OCI-LY1 (cell line): ENCODE measurements around the gene SEMA3F.

Experiments used
- EZH2 ChIP-seq: fragments of 200-600 bp; sonication (generic), shearing (Covaris generic); IDR thresholded peaks from 2 replicates; pipeline ENCODE4 v1.8.0; 2017; ENCODE audit warnings: borderline replicate concordance, mixed run types, mild to moderate bottlenecking, antibody characterized with exemption, low read length, moderate library complexity, mixed read lengths
- TF ChIP-seq, protein P1 (sequence below): fragments of 200-600 bp; sonication (generic), shearing (Covaris generic); IDR thresholded peaks from 2 replicates; pipeline ENCODE4 v1.5.1; 2017; ENCODE audit warnings: mild to moderate bottlenecking, antibody characterized with exemption, low read length, moderate library complexity, mixed read lengths

GRCh38 chr3:50173685-50174516 lies 18.8 kb downstream of the SEMA3F start:
- TF ChIP-seq, protein P1, sequence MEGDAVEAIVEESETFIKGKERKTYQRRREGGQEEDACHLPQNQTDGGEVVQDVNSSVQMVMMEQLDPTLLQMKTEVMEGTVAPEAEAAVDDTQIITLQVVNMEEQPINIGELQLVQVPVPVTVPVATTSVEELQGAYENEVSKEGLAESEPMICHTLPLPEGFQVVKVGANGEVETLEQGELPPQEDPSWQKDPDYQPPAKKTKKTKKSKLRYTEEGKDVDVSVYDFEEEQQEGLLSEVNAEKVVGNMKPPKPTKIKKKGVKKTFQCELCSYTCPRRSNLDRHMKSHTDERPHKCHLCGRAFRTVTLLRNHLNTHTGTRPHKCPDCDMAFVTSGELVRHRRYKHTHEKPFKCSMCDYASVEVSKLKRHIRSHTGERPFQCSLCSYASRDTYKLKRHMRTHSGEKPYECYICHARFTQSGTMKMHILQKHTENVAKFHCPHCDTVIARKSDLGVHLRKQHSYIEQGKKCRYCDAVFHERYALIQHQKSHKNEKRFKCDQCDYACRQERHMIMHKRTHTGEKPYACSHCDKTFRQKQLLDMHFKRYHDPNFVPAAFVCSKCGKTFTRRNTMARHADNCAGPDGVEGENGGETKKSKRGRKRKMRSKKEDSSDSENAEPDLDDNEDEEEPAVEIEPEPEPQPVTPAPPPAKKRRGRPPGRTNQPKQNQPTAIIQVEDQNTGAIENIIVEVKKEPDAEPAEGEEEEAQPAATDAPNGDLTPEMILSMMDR: no peak
- no peak for TF ChIP-seq EZH2
